A673 (cell line): ENCODE results near the gene ASTN2. TPM values are rescaled to one million over a fixed set of nuclear protein-coding genes. Genes with fewer than 3 reads are reported as not detected.

ENCODE experiments used
- BruUV-seq: library from RNA; stranded (reverse); fragments of 400-500 nt; replicated peaks from 2 replicates; lab custom pipeline; 2021; lab: Mats Ljungman, UMichigan
- CTCF ChIA-PET: fragments of 300-600 bp; sonication (Branson Sonifier 250); formaldehyde crosslinking; loops from one replicate; lab custom pipeline; 2022; ENCODE audit warnings: antibody characterized with exemption; lab: Charles Lee
- POLR2A ChIA-PET: fragments of 300-600 bp; sonication (Branson Sonifier 250); formaldehyde crosslinking; loops from one replicate; lab custom pipeline; 2022; ENCODE audit warnings: antibody characterized with exemption; ENCODE audit not compliant: low non-redundant PET; lab: Charles Lee
- DNase-seq: peaks from one replicate; pipeline ENCODE4 v3.0.0-alpha.2; 2015; ENCODE audit warnings: low spot score
- H3K27ac ChIP-seq: fragments of 200-600 bp; sonication (generic); 2 replicates; pipeline ENCODE4 v1.5.1; 2016; ENCODE audit warnings: mixed run types, low read depth, mild to moderate bottlenecking, mixed read lengths, antibody characterized with exemption, low read length; ENCODE audit not compliant: poor library complexity, severe bottlenecking
- H3K27me3 ChIP-seq: fragments of 200-600 bp; sonication (generic); replicated peaks from 2 replicates; pipeline ENCODE4 v1.6.1; 2017; ENCODE audit warnings: mixed run types, low read depth, mild to moderate bottlenecking, mixed read lengths, antibody characterized with exemption, low read length; ENCODE audit not compliant: insufficient read depth, poor library complexity
- H3K36me3 ChIP-seq: fragments of 200-600 bp; sonication (generic); 2 replicates; pipeline ENCODE4 v1.6.1; 2016; ENCODE audit warnings: mixed run types, mild to moderate bottlenecking, mixed read lengths, antibody characterized with exemption, low read length; ENCODE audit not compliant: insufficient read depth, poor library complexity, severe bottlenecking
- H3K4me1 ChIP-seq: fragments of 200-600 bp; sonication (generic); 2 replicates; pipeline ENCODE4 v1.6.1; 2017; ENCODE audit warnings: mixed run types, mild to moderate bottlenecking, mixed read lengths, antibody characterized with exemption, low read length; ENCODE audit not compliant: insufficient read depth, poor library complexity, severe bottlenecking
- H3K4me3 ChIP-seq: fragments of 200-600 bp; sonication (generic); 2 replicates; pipeline ENCODE4 v1.5.1; 2016; ENCODE audit warnings: low read depth, mixed run types, mild to moderate bottlenecking, mixed read lengths, low read length; ENCODE audit not compliant: poor library complexity, severe bottlenecking
- H3K9me3 ChIP-seq: fragments of 200-600 bp; sonication (generic); 2 replicates; pipeline ENCODE4 v1.6.1; 2016; ENCODE audit warnings: mixed run types, low read depth, mild to moderate bottlenecking, mixed read lengths, antibody characterized with exemption, low read length; ENCODE audit not compliant: poor library complexity, severe bottlenecking
- CTCF ChIP-seq: fragments of 300-800, 200-600 bp; sonication (generic); conservative IDR thresholded peaks from 2 replicates; pipeline ENCODE4 v1.5.1; 2017; ENCODE audit warnings: low read depth, mild to moderate bottlenecking, antibody characterized with exemption, low read length, moderate library complexity, mixed read lengths
- EZH2 ChIP-seq: fragments of 200-600 bp; sonication (generic); IDR thresholded peaks from 2 replicates; pipeline ENCODE4 v1.6.1; 2017; ENCODE audit warnings: borderline replicate concordance, low read depth, mild to moderate bottlenecking, mixed read lengths, antibody characterized with exemption, low read length; ENCODE audit not compliant: poor library complexity, severe bottlenecking
- intact Hi-C: fragments of 100-400 bp; cut with micrococcal nuclease; formaldehyde crosslinking; loops from one replicate; pipeline ENCODE4 v1.10.0; 2022; ENCODE audit not compliant: unreplicated experiment
- total RNA-seq: library from RNA; stranded (reverse); gene quantifications from 2 replicates; pipeline ENCODE4 v1.2.3, GENCODE V29; 2021

Gene ASTN2
- total RNA-seq, 1 experiment from 2014 or later, result 3.4 TPM

- POLR2A ChIA-PET, result no interaction called here
- Histone ChIP-seq H3K4me1 (no peaks in the 10 kb centered on the region), H3K36me3 (no peaks in the 10 kb centered on the region), H3K4me3 (no peak overlapping the region), H3K9me3 (no peaks in the 10 kb centered on the region), H3K27ac (no peak overlapping the region), H3K27me3 (no peaks in the 10 kb centered on the region)
- TF ChIP-seq EZH2, result no peak
- no peak for TF ChIP-seq CTCF
- no peak for DNase-seq
- no TSS peak for BruUV-seq
- CTCF ChIA-PET, result no interaction called here
- intact Hi-C loops, result no loop called here
Measured at GRCh38 chr9:116544896-116545295, 870.0 kb downstream of the ASTN2 start.

DNA sequence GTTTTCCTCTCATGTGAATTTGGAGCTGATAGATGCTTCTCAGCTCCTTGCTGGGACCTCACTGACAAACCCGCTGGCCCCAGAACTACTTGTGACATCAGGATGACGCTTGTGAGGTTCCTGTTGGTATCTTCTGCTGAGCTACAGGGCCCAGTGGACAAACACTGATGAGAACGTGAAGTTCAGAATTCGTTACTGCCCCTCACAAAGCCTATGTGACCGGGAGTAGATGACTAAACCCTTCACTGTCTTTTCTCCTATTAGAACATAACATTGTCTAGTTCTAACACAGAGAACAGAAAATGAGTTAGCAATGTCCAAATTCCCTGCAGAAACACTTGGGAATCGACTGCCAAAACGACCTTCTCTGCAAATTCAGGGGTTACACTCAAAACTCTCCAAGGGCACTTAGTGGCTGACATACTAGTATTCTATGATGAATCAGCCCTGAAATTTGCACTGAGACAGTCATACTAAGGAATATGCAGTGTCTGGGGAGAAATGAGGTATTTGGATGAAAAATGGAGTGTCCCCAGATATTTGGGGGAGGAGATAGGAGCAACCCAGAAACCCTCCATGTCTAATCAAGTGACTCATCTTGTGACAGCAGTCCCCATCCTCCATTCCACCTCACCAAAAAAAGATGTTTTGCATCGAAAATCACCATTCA is 871.0 kb downstream of the ASTN2 start:
- POLR2A ChIA-PET, result no interaction called here
- BruUV-seq, result no TSS peak
- Histone ChIP-seq H3K36me3 (no peaks in the 10 kb centered on the region), H3K27me3 (no peaks in the 10 kb centered on the region), H3K4me1 (no peaks in the 10 kb centered on the region), H3K9me3 (no peaks in the 10 kb centered on the region), H3K27ac (no peak overlapping the region), H3K4me3 (no peak overlapping the region)
- DNase-seq, result no peak
- intact Hi-C loops, result no loop called here
- TF ChIP-seq CTCF, result no peak
- no peak for TF ChIP-seq EZH2
- CTCF ChIA-PET, result no interaction called here

- DNase-seq, result no peak
- intact Hi-C loops, result no loop called here
- Histone ChIP-seq H3K36me3 (no peaks in the 10 kb centered on the region), H3K4me3 (no peak overlapping the region), H3K4me1 (no peaks in the 10 kb centered on the region), H3K27me3 (no peaks in the 10 kb centered on the region), H3K9me3 (peaks cover 5% of the 10 kb centered on the region), H3K27ac (no peak overlapping the region)
- POLR2A ChIA-PET, result no interaction called here
- no peak for TF ChIP-seq CTCF
- no peak for TF ChIP-seq EZH2
- CTCF ChIA-PET, result no interaction called here
- BruUV-seq, result no TSS peak
Measured at GRCh38 chr9:116541402-116541801, 873.5 kb downstream of the ASTN2 start.
